Smooth muscle cell (in vitro differentiated cells): ENCODE data around the gene PCBD2. TPM values are rescaled to one million over a fixed set of nuclear protein-coding genes. Genes with fewer than 3 reads are reported as not detected.
"Not testable (repeated sequence)": the region's sequence is repeated elsewhere in the genome, so short reads cannot be mapped to it uniquely, and the experiment has no call there.

ENCODE experiments used
- DNase-seq: peaks from one replicate; lab custom pipeline; 2025; ENCODE audit not compliant: unreplicated experiment; lab: John Stamatoyannopoulos, UW
- H2AFZ ChIP-seq: fragments of 200-600 bp; sonication (generic); 2 replicates; pipeline ENCODE4 v1.6.0; 2016; ENCODE audit warnings: antibody characterized with exemption, low read depth, mild to moderate bottlenecking
- H3F3A ChIP-seq: fragments of 200-600 bp; sonication (generic); 2 replicates; pipeline ENCODE4 v1.6.0; 2017; ENCODE audit warnings: antibody characterized with exemption, low read depth
- H3K27ac ChIP-seq: fragments of 200-600 bp; sonication (generic); 2 replicates; pipeline ENCODE4 v1.5.1; 2016; ENCODE audit warnings: low read depth, mild to moderate bottlenecking
- H3K27me3 ChIP-seq: fragments of 200-600 bp; sonication (generic); 2 replicates; pipeline ENCODE4 v1.6.1; 2016; ENCODE audit warnings: low read depth, mild to moderate bottlenecking
- H3K36me3 ChIP-seq: fragments of 200-600 bp; sonication (generic); 2 replicates; pipeline ENCODE4 v1.5.1; 2016; ENCODE audit warnings: low read depth
- H3K4me1 ChIP-seq: fragments of 200-600 bp; sonication (generic); 2 replicates; pipeline ENCODE4 v1.5.1; 2016; ENCODE audit warnings: low read depth
- H3K4me2 ChIP-seq: fragments of 200-600 bp; sonication (generic); 2 replicates; pipeline ENCODE4 v1.6.0; 2016; ENCODE audit warnings: mild to moderate bottlenecking
- H3K4me3 ChIP-seq: fragments of 200-600 bp; sonication (generic); 2 replicates; pipeline ENCODE4 v1.5.1; 2016; ENCODE audit warnings: mild to moderate bottlenecking
- H3K79me2 ChIP-seq: fragments of 200-600 bp; sonication (generic); 2 replicates; pipeline ENCODE4 v1.6.0; 2016; ENCODE audit warnings: low read depth, mild to moderate bottlenecking
- H3K9ac ChIP-seq: fragments of 200-600 bp; sonication (generic); 2 replicates; pipeline ENCODE4 v1.6.0; 2016; ENCODE audit warnings: low read depth
- H3K9me3 ChIP-seq: fragments of 200-600 bp; sonication (generic); replicated peaks from 2 replicates; pipeline ENCODE4 v1.5.1; 2016; ENCODE audit warnings: low read depth
- H4K20me1 ChIP-seq: fragments of 200-600 bp; sonication (generic); 2 replicates; pipeline ENCODE4 v1.6.0; 2016; ENCODE audit warnings: low read depth
- WGBS: methylation state at CpG from one replicate; pipeline ENCODE4 v1.1.7; 2016; ENCODE audit warnings: low lambda C conversion rate; 5-methylcytosine and 5-hydroxymethylcytosine counted together
- polyA plus RNA-seq: library from polyadenylated mRNA; unstranded; fragments of >200 nt; fragmentation: Nextera tagmentation; extraction: Ambion mirVana; gene quantifications from 2 replicates; pipeline ENCODE4 v1.2.1, GENCODE V29; 2016
- total RNA-seq: library from RNA; depleted of rRNA; stranded (reverse); fragments of >200 nt; gene quantifications from 2 replicates; pipeline ENCODE4 v1.2.3, GENCODE V29; 2014
- TF ChIP-seq, protein P1 (sequence below): fragments of 200-600 bp; sonication (generic); IDR thresholded peaks from 2 replicates; pipeline ENCODE4 v1.5.1; 2017; ENCODE audit warnings: borderline replicate concordance, mild to moderate bottlenecking, antibody characterized with exemption; ENCODE audit not compliant: insufficient read depth, poor library complexity, severe bottlenecking

The PCBD2 gene
- total and polyA plus RNA-seq, 2 experiments from 2014 or later, result 2.4 to 3.3 TPM

DNA sequence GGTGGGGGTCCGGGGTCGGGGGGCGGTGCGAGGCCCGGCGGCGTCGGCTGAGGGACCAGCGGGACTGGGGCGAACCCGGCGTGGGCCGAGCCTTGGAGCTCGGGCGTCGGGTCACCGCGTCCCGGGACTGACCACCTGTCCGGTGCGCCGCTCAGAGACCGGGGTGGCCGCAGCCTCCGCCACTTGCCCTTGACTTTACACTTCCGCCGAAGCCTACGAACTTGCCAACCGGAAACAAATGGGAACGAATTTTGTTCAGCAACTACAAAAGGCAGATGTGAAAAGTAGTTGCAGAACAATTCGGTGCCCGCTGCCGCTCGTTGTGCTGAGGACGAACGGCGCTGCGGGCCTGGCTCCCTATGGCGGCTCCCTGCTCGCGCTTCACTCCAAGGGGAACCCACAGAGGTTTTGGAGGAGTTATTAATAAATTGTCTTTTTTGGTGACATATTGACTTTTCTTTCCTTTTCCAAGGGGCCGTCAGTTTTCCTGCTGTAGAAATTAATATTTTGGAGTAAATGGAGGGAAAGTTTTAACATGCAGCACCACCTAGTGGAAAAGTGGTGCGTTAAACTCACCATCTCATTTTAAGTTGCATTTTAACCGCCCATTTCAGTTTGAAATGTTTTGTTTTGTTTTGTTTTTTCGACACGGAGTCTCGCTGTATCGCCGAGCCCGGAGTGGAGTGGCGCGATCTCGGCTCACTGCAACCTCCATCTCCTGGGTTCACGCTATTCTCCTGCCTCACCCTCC, 490 bp downstream of the PCBD2 start:
- WGBS, result 1% methylated on average over 30 of the region's 54 CpGs
- DNase-seq, result peak; percentile 61

DNA sequence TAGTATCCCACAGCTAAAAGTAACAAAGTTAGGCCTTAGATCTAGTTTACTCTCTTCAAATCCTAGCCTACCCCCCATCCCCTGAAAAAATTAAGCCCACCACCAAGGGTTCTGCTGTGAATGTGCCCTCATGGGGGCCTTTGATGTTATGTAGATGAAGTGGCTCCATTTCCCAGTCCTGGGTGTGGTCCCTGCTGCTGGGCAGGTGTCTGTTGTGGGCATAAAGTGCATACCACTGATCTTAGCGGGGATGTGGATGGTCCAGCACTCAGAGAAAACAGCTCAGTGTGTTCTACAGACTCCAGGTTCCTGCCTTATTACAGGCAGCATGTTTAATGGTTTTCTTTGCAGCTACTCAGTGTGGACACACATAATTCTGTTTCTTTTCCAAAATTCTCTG, 1.9 kb downstream of the PCBD2 start:
- 93% methylated on average over 1 of the region's 1 CpG for WGBS
- Histone ChIP-seq H4K20me1 (no peaks in the 10 kb centered on the region), H3K9ac (no peak overlapping the region), H3K79me2 (peaks cover 13% of the 10 kb centered on the region), H3K36me3 (no peaks in the 10 kb centered on the region), H3K9me3 (no peaks in the 10 kb centered on the region), H3K27me3 (no peaks in the 10 kb centered on the region), H3K27ac (no peak overlapping the region), H3K4me1 (no peaks in the 10 kb centered on the region), H3F3A (no peaks in the 10 kb centered on the region), H3K4me2 (no peak overlapping the region), H2AFZ (no peak overlapping the region), H3K4me3 (no peak overlapping the region)
- TF ChIP-seq, protein P1, sequence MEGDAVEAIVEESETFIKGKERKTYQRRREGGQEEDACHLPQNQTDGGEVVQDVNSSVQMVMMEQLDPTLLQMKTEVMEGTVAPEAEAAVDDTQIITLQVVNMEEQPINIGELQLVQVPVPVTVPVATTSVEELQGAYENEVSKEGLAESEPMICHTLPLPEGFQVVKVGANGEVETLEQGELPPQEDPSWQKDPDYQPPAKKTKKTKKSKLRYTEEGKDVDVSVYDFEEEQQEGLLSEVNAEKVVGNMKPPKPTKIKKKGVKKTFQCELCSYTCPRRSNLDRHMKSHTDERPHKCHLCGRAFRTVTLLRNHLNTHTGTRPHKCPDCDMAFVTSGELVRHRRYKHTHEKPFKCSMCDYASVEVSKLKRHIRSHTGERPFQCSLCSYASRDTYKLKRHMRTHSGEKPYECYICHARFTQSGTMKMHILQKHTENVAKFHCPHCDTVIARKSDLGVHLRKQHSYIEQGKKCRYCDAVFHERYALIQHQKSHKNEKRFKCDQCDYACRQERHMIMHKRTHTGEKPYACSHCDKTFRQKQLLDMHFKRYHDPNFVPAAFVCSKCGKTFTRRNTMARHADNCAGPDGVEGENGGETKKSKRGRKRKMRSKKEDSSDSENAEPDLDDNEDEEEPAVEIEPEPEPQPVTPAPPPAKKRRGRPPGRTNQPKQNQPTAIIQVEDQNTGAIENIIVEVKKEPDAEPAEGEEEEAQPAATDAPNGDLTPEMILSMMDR, result no peak
- no peak for DNase-seq

More for the DNA sequence above, 490 bp downstream of the PCBD2 start:
- peak overlapping the region; percentile 85 for H3K9ac ChIP-seq
- H3K79me2 ChIP-seq, result peaks cover 13% of the 10 kb centered on the region
- H3K27me3 ChIP-seq, result no peaks in the 10 kb centered on the region
- TF ChIP-seq, protein P1, result peak; percentile 67
- H3K4me1 ChIP-seq, result no peaks in the 10 kb centered on the region
- no peaks in the 10 kb centered on the region for H4K20me1 ChIP-seq
- peak overlapping the region; percentile 80 for H3K27ac ChIP-seq
- no peaks in the 10 kb centered on the region for H3K9me3 ChIP-seq
- H3F3A ChIP-seq, result peaks cover 5% of the 10 kb centered on the region
- peak overlapping the region; percentile 79 for H3K4me3 ChIP-seq
- peak overlapping the region; percentile 90 for H3K4me2 ChIP-seq
- H2AFZ ChIP-seq, result peak overlapping the region; percentile 21
- no peaks in the 10 kb centered on the region for H3K36me3 ChIP-seq

DNA sequence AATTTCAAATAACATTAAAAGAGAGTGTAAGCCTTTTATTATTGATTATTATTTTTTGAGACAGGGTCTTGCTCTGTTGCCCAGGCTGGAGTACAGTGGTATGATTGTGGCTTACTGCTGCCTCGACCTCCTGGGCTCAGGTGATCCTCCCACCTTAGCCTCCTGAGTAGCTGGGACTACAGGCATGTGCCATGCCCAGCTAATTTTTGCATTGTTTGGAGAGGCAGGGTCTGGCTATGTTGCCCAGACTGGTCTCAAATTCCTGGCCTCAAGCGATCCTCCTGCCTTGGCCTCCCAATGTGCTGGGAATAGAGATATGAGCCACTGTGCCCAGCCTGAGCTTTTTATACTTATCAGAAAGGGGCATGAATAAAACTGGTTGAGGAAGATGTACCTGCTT, 5.8 kb downstream of the PCBD2 start:
- not testable (repeated sequence) for H2AFZ ChIP-seq, H3K9me3 ChIP-seq, DNase-seq, H4K20me1 ChIP-seq, H3K9ac ChIP-seq, H3K27me3 ChIP-seq, H3K4me2 ChIP-seq, H3K27ac ChIP-seq, H3K36me3 ChIP-seq, H3K4me1 ChIP-seq, H3K4me3 ChIP-seq, H3F3A ChIP-seq
- H3K79me2 ChIP-seq, result peaks cover 13% of the 10 kb centered on the region
- 96% methylated on average over 2 of the region's 2 CpGs for WGBS

DNA sequence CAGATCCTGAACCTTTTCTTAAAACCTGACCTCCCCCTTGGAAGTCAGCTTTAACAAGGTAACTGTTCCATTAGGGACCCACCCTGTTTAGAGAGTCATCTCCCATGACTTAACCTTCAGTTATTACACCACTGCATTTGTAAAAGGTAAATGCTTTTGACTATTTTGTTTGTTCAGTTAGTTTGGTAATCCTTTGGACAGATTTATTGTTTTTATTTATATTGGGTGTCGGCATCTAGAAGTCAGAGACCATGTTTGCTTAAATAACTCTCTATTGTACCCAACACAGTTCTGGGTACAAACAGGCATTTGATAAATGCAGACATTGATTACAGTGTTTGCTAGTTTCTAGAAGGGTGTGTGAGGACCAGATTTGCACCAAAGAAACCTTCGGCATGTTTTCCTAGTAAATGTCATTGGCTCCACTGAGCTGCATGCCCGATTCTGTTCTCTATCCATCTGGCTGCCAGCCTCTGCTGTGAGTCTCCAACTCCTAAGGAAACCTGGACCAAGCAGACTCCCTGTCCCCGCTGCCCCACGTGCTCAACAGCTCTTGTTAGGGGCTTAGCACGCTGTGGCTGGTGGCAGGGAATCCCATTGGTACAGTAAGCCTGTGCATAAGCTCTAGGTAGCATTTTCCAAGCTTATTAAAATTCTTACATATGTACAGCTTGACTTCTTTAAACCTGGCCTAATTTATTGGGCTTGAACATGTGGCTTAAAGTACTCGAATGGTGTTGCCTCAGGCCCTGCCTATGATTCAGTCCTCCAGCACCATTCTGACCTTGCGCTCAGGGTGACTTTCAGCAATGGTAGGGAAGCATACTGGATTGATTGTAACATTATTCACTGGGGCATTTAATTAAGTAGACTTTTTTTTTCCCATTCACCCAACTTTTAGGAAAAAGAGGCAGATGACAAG, 6.6 kb downstream of the PCBD2 start:
- no peaks in the 10 kb centered on the region for H3K4me1 ChIP-seq
- H2AFZ ChIP-seq, result no peak overlapping the region
- H3K9ac ChIP-seq, result no peak overlapping the region
- no peaks in the 10 kb centered on the region for H3K9me3 ChIP-seq
- H3K27ac ChIP-seq, result no peak overlapping the region
- H4K20me1 ChIP-seq, result no peaks in the 10 kb centered on the region
- TF ChIP-seq, protein P1, result no peak
- no peak overlapping the region for H3K4me3 ChIP-seq
- H3K79me2 ChIP-seq, result peaks cover 5% of the 10 kb centered on the region
- no peak for DNase-seq
- H3K27me3 ChIP-seq, result no peaks in the 10 kb centered on the region
- H3F3A ChIP-seq, result no peaks in the 10 kb centered on the region
- H3K4me2 ChIP-seq, result no peak overlapping the region
- H3K36me3 ChIP-seq, result no peaks in the 10 kb centered on the region
- WGBS, result 95% methylated on average over 8 of the region's 8 CpGs
